PFSK-1 (cell line): Measurements from ENCODE around the gene IDI1.

ENCODE experiments used
- POLR2AphosphoS5 ChIP-seq: IDR thresholded peaks from 2 replicates; pipeline ENCODE4 v1.6.1; 2012; ENCODE audit warnings: low read depth, mild to moderate bottlenecking, control low read depth, low read length, moderate library complexity
- TF ChIP-seq, protein P1 (sequence below), 2 experiments: IDR thresholded peaks; 2 replicates each; pipeline versions ENCODE4 v1.6.1 to v1.8.0; 2011 to 2012; ENCODE audit warnings: low read depth in 2 of 2, low read length in 2 of 2, control low read depth in 1 of 2, inconsistent platforms in 1 of 2, mild to moderate bottlenecking in 1 of 2, moderate library complexity in 1 of 2; ENCODE audit not compliant: insufficient read depth in 1 of 2

DNA sequence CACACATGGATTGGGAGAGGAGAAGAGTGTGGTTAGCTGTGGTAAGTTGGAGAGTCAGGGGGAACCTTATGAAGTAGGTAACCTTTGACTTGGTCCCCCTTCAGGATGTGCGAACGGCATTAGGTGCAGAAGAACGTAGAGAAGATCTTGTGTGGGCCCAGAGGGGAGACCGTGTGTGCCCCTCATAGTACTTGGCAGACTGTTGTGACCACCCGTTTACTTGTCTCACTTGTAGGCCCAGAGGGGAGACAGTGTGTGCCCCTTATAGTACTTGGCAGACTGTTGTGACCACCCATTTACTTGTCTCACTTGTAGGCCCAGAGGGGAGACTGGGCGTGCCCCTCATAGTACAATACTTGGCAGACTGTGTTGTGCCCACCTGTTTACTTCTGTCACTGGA, 58.1 kb downstream of the IDI1 start:
- TF ChIP-seq POLR2AphosphoS5, result no peak
- TF ChIP-seq, protein P1, sequence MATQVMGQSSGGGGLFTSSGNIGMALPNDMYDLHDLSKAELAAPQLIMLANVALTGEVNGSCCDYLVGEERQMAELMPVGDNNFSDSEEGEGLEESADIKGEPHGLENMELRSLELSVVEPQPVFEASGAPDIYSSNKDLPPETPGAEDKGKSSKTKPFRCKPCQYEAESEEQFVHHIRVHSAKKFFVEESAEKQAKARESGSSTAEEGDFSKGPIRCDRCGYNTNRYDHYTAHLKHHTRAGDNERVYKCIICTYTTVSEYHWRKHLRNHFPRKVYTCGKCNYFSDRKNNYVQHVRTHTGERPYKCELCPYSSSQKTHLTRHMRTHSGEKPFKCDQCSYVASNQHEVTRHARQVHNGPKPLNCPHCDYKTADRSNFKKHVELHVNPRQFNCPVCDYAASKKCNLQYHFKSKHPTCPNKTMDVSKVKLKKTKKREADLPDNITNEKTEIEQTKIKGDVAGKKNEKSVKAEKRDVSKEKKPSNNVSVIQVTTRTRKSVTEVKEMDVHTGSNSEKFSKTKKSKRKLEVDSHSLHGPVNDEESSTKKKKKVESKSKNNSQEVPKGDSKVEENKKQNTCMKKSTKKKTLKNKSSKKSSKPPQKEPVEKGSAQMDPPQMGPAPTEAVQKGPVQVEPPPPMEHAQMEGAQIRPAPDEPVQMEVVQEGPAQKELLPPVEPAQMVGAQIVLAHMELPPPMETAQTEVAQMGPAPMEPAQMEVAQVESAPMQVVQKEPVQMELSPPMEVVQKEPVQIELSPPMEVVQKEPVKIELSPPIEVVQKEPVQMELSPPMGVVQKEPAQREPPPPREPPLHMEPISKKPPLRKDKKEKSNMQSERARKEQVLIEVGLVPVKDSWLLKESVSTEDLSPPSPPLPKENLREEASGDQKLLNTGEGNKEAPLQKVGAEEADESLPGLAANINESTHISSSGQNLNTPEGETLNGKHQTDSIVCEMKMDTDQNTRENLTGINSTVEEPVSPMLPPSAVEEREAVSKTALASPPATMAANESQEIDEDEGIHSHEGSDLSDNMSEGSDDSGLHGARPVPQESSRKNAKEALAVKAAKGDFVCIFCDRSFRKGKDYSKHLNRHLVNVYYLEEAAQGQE (IDR thresholded peaks at IDR 0.05; ENCODE audit: insufficient read depth in 1 of 2, low read depth in 2 of 2, low read length in 2 of 2), result no peak
